ENCODE data around the gene TLCD4.

Gene TLCD4

DNA sequence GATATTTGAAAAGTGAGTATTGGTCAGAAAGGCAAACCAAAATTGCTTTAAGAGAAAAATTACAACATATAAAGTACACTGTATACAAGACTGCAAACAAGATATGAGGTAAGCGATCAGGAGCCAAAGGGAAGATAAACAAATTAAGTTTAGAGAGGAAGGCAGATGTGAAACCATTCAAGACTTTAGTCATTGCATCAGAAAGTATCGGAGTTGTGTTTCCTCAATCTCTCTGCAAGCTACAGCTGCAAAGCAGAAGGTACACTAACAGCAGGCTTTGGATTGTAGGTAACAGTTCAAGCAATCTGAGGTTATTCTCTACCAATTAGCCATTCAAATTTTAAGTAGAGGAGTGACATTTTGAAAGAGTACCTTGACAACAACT, 21.3 kb upstream of the TLCD4 start:
- DNase-seq (ENCODE audit: low spot score), result peak; percentile 76
- TF ChIP-seq, protein P1, sequence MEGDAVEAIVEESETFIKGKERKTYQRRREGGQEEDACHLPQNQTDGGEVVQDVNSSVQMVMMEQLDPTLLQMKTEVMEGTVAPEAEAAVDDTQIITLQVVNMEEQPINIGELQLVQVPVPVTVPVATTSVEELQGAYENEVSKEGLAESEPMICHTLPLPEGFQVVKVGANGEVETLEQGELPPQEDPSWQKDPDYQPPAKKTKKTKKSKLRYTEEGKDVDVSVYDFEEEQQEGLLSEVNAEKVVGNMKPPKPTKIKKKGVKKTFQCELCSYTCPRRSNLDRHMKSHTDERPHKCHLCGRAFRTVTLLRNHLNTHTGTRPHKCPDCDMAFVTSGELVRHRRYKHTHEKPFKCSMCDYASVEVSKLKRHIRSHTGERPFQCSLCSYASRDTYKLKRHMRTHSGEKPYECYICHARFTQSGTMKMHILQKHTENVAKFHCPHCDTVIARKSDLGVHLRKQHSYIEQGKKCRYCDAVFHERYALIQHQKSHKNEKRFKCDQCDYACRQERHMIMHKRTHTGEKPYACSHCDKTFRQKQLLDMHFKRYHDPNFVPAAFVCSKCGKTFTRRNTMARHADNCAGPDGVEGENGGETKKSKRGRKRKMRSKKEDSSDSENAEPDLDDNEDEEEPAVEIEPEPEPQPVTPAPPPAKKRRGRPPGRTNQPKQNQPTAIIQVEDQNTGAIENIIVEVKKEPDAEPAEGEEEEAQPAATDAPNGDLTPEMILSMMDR (IDR thresholded peaks at IDR 0.05; ENCODE audit: extremely low read depth, missing control alignments), result no peak

DNA sequence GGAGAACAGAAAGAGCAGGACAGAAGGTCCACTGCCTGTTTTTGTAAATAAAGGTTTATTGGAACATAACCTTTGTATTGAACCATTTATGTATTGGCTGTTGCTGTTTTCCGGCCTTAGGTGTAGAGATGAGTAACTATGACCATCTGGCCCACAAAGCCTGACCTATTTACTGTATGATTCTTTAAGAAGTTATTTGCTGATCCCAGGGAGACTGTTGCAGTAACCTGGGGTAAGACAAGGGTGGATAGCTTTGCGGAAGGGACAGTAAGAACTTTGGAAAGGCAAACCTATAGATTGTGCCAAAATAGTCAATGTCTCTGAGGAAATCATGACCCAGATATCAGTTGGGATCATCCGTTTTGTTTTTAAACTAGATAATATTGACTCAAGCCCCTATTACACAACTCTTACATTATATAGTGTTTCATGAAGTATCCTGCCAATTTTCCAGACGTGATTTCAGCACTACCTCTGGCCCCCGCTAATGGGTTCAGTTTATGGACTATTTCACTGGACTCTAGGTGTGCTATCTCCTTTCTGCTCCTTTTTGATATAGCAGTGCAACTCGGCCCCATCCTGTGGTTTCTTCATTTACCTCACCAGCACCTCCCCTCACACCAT, 20.8 kb upstream of the TLCD4 start:
- TF ChIP-seq, protein P1 (IDR thresholded peaks at IDR 0.05; ENCODE audit: extremely low read depth, missing control alignments), result no peak
- DNase-seq (ENCODE audit: low spot score), result no peak

DNA sequence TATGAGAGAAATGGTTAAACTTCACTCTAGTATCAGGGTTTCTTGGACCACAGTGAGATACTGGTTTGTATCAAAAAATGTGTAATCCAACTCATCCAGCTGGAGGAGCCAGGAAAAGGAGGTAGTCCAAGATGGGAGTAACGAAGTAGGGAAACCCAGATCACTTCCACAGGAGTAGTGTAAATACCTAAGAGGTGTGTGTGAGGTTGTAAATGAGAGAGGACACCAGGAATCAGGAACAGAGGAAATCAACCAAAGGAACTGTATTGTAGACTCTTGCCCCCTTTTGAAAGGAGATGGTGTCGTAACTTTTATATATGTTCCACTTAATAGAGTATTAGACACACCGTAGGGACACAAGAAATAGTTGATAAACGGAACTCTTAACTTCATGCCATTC, 19.7 kb upstream of the TLCD4 start:
- TF ChIP-seq, protein P1 (IDR thresholded peaks at IDR 0.05; ENCODE audit: extremely low read depth, missing control alignments), result no peak
- no peak for DNase-seq (ENCODE audit: low spot score)

DNA sequence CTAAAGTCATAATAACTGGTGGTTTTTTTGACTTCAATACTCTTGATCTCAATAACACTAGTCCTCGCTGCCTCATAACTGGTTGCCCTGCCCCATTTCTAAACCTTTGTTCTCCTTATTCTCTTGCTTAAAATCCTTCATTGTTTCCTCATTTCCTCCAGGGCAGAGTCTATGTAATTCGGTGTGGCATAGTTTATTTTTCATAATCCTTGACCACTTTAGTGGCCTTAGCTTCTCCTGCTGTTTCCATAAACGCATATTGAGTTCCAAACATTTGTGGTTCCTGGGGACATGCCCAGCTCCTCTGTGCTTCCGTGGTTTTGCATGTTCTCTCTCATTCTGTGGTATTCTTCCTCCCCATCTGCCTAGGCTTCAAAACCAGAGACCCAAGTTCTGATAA, 19.0 kb upstream of the TLCD4 start:
- no peak for DNase-seq (ENCODE audit: low spot score)
- TF ChIP-seq, protein P1 (IDR thresholded peaks at IDR 0.05; ENCODE audit: extremely low read depth, missing control alignments), result no peak

DNA sequence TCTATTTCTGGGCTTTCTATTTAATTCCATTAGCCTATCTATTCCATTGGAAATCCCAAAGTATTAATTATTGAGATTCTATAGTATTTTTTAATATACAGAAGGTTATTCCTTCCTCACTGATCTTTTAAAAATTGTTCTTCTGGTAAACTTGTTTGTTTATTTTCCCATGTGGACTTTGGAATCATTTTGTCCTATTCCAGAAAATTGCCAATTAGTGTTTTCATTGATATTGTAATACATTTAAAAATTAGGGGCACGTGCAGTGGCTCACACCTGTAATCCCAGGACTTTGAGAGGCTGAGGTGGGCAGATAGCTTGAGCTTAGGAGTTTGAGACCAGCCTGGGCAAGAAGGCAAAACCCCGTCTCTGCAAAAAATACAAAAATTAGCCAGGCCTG, 8.4 kb upstream of the TLCD4 start:
- TF ChIP-seq, protein P1 (IDR thresholded peaks at IDR 0.05; ENCODE audit: extremely low read depth, missing control alignments), result no peak

DNA sequence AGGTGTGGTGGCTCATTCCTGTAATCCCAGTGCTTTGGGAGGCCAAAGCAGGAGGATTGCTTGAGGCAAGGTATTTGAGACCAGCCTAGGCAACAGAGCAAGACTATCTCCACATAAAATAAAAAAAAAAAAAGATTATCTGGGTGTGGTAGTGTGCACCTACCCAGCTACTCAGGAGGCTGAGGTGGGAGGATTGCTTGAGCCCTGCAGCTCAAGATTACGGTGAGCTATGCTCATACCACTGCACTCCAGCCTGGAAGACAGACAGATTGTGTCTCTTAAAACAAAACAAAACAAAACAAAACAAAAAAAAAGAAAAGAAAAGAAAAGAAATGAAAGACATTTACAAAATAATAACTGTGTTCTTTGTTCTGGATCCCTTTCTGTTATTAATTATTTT, 6.1 kb upstream of the TLCD4 start:
- TF ChIP-seq, protein P1 (IDR thresholded peaks at IDR 0.05; ENCODE audit: extremely low read depth, missing control alignments), result no peak
- DNase-seq (ENCODE audit: low spot score), result no peak

More for the DNA sequence above, 8.4 kb upstream of the TLCD4 start:
- DNase-seq (ENCODE audit: low spot score), result no peak

DNA sequence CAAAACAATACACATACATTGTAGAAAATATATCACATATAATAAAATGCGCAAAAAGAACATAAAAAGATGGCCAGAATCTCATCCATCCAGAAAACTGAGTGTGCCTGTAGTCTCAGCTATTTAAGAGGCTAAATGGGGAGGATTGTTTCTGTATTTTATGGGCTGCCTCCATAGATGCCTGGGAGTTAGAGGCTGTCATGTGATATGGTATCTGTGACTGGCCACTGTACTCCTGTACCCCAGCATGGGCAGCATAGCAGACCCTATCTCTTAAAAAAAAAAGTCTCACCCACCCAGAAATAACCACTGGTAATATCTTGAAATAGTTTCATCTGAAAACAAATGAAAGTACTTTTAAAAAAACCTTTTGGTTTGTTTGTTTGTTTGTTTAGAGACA, 3.5 kb upstream of the TLCD4 start:
- DNase-seq (ENCODE audit: low spot score), result no peak
- TF ChIP-seq, protein P1 (IDR thresholded peaks at IDR 0.05; ENCODE audit: extremely low read depth, missing control alignments), result no peak

Measured in GM20000 (cell line).